HepG2 (cell line): ENCODE measurements around the gene NFIC. TPM values are rescaled to one million over a fixed set of nuclear protein-coding genes. Genes with fewer than 3 reads are reported as not detected.

Experiments
- AKNA ChIP-seq: sonication (generic); formaldehyde crosslinking; IDR thresholded peaks from 2 replicates; pipeline ENCODE4 v1.4.0; 2020; ENCODE audit warnings: missing genetic modification reagents, borderline replicate concordance
- GTF3A ChIP-seq: sonication (generic); formaldehyde crosslinking; conservative IDR thresholded peaks from 2 replicates; pipeline ENCODE4 v1.4.0; 2020; ENCODE audit warnings: mild to moderate bottlenecking, missing genetic modification reagents
- HES4 ChIP-seq: sonication (generic); formaldehyde crosslinking; IDR thresholded peaks from 2 replicates; pipeline ENCODE4 v1.9.0; 2021; ENCODE audit warnings: mild to moderate bottlenecking, missing genetic modification reagents, borderline replicate concordance
- HNF4A ChIP-seq: sonication (generic); formaldehyde crosslinking; IDR thresholded peaks from 2 replicates; pipeline ENCODE4 v1.4.0; 2020; ENCODE audit warnings: missing genetic modification reagents
- HOXA9 ChIP-seq: sonication (generic); formaldehyde crosslinking; IDR thresholded peaks from 2 replicates; pipeline ENCODE4 v1.8.1; 2022; ENCODE audit warnings: missing genetic modification reagents, mild to moderate bottlenecking, moderate library complexity, borderline replicate concordance
- ISX ChIP-seq: sonication (generic); formaldehyde crosslinking; conservative IDR thresholded peaks from 2 replicates; pipeline ENCODE4 v1.5.0; 2020; ENCODE audit warnings: missing genetic modification reagents
- MBD4 ChIP-seq: IDR thresholded peaks from 2 replicates; pipeline ENCODE4 v1.6.1; 2012; ENCODE audit warnings: low read length, inconsistent platforms, borderline replicate concordance
- MED13 ChIP-seq: sonication (generic); formaldehyde crosslinking; IDR thresholded peaks from 2 replicates; pipeline ENCODE4 v1.5.0; 2020; ENCODE audit warnings: missing genetic modification reagents
- NFE2L2 ChIP-seq: fragments of 150-350 bp; IDR thresholded peaks from 2 replicates; pipeline ENCODE4 v1.6.1; 2014; ENCODE audit warnings: low read length
- ZBTB33 ChIP-seq: sonication (generic); formaldehyde crosslinking; IDR thresholded peaks from 2 replicates; pipeline ENCODE4 v1.4.0; 2020; ENCODE audit warnings: missing genetic modification reagents
- ZNF121 ChIP-seq: sonication (generic); formaldehyde crosslinking; IDR thresholded peaks from 2 replicates; pipeline ENCODE4 v1.5.0; 2020; ENCODE audit warnings: mild to moderate bottlenecking, missing genetic modification reagents
- ZNF687 ChIP-seq: sonication (generic); formaldehyde crosslinking; IDR thresholded peaks from 2 replicates; pipeline ENCODE4 v1.5.1; 2020; ENCODE audit warnings: mild to moderate bottlenecking, missing genetic modification reagents, moderate library complexity
- ZNF781 ChIP-seq: sonication (generic); formaldehyde crosslinking; IDR thresholded peaks from 2 replicates; pipeline ENCODE4 v1.5.1; 2020; ENCODE audit warnings: borderline replicate concordance, mild to moderate bottlenecking, missing genetic modification reagents; ENCODE audit errors: not compliant biosample characterization
- polyA plus RNA-seq, 8 experiments: library from polyadenylated mRNA; depleted of rRNA in 3 of 8; stranded (reverse) in 7 of 8; unstranded in 1 of 8; fragments of >200 nt; fragmentation: Illumina TruSeq in 4 of 8; extraction: Trizol in 4 of 8; gene quantifications; 2 replicates each; pipeline versions ENCODE4 v1.2.1 to v1.2.3, GENCODE V29; 2011 to 2016; ENCODE audit warnings: low read depth in 4 of 8, missing spikeins in 1 of 8, mixed read lengths in 1 of 8; ENCODE audit not compliant: insufficient read depth in 1 of 8
- total RNA-seq, 5 experiments: library from RNA; depleted of rRNA; stranded (reverse); fragments of >200 nt; fragmentation: Illumina TruSeq; extraction: Trizol; gene quantifications; 2 replicates each; pipeline ENCODE4 v1.2.3, GENCODE V29; 2016; ENCODE audit warnings: low read depth in 1 of 5

NFIC gene
- total and polyA plus RNA-seq, 2 of the 13 experiments (the other 11 are each of a cell fraction or from before 2014, with no cell fraction given), result 1.3 to 2.5 TPM

- no peak for TF ChIP-seq AKNA (CRISPR knock-in tag)
- no peak for TF ChIP-seq MBD4
- no peak for TF ChIP-seq ISX (CRISPR knock-in tag)
- TF ChIP-seq NFE2L2, result no peak
- TF ChIP-seq ZNF121 (CRISPR knock-in tag), result no peak
- no peak for TF ChIP-seq HES4
- peak; percentile 38 for TF ChIP-seq ZNF687
- TF ChIP-seq HOXA9 (CRISPR knock-in tag), result no peak
- TF ChIP-seq HNF4A (CRISPR knock-in tag), result peak; percentile 44; the same call in 1 of the 2 replicates
- no peak for TF ChIP-seq MED13 (CRISPR knock-in tag)
- no peak for TF ChIP-seq ZNF781 (CRISPR knock-in tag)
- no peak for TF ChIP-seq GTF3A
- 0 out of 2 replicates have a peak, but pooled peaks have one; percentile 6 for TF ChIP-seq ZBTB33
Observed at GRCh38 chr19:3387645-3388589, 21.5 kb downstream of the NFIC start (continued).
